ENCODE measurements around the gene SRD5A3.

SRD5A3 gene

DNA sequence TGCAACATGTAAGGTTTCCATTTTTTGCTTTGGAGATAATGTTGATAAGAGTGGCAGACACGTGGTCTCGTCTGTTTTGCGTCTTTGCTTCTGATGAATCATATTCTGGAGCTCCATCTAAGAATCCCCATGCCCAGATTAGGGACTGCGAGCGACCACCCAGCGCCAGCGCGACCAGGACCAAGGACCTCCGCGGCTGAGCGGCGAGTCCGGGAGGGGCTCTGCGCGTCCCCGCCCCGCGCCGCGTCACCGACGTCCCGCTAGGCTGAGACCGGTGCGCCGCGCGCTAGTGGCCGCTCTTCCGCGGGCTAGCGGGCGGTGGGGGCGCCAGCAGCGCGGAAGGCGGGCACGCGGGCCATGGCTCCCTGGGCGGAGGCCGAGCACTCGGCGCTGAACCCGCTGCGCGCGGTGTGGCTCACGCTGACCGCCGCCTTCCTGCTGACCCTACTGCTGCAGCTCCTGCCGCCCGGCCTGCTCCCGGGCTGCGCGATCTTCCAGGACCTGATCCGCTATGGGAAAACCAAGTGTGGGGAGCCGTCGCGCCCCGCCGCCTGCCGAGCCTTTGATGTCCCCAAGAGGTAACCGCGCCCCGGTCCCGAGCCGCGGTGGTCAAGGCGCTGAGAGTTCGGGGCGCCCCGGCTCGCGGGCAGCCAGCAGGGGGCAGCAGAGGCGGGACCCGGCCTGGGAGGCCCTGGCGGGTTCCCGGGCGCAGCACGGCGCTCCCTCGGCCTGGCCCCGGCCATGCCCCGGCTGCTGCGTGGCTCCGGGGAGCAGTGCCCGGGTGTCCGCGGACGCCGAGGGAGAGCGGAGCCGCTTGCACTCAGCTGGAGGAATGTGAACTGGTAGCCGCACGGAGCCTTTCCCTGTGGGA lies at the start of gene SRD5A3:
Gene SRD5A3, plus strand, starts transcription at position 263 of the 871 bp plus-strand sequence. Its CDS starts 95 bp downstream, at position 358.
- peak; percentile 31 to 94 (median 79) for DNase-seq

DNA sequence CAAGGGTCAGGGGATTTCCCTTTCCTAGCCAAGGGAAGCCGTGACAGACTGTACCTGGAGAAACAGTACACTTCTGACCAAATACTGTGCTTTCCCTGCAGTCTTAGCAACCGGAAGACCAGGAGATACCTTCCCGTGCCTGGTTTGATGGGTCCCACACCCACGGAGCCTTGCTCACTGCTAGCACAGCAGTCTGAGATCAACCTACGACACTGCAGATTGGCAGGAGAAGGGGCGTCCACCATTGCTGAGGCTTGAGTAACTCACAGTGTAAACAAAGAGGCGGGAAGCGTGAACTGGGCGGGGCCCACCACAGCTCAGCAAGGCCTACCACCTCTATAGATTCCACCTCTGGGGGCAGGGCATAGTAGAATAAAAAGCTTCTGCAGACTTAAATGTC lies 48.7 kb upstream of the SRD5A3 start:
- no peak for DNase-seq

DNA sequence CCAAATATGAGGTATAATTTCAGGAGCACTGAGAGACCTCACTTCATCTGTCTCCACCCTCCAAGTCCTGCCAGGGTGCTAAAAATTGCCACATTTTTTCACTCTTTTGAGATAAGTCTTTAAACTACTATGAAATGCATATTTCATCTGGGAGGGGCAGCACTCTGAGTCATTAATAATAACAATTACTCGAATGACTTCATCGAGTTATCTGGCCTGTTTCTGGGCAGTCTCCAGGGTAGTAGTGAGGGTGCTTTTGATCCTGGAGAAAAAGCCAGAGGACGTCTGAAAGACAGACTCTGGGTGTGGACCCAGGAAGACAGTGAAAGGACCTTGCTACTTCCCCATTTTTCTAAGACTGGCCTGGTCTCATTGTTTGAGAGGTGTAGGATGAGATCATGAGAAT lies 42.3 kb upstream of the SRD5A3 start:
- DNase-seq: no peak

DNA sequence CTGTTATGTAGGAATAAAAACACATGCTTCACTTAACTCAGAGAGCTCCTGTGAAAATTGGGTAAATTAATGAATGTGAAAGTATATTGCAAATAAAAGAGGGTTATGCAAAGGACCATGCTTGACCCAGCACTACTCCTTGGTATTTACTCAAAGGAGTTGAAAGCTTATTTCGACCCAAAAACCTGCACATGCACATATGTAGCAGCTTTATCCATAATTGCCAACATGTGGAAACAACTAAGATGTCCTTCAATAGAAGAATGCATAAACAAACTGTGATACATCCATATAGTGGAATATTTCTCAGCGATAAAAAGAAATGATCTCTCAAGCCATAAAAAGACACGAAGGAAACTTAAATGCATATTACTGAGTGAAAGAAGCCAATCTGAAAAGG lies 41.7 kb upstream of the SRD5A3 start:
- DNase-seq: no peak

DNA sequence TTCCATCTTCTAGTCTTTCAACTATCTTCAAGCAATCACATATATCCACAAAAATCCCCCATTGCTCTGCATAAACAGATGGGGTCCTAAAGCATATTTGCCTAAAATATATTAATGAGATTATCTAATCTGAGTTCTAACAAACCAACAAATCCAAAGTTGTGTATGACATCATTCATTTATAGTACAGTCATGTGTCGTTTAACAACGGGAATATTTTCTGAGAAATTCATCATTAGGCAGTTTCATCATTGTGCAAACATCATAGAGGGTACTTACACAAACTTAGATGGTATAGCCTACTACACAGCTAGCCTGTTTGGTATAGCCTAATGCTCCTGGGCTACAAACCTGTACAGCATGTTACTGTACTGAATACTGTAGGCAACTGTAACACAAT lies 38.0 kb upstream of the SRD5A3 start:
- DNase-seq: no peak

DNA sequence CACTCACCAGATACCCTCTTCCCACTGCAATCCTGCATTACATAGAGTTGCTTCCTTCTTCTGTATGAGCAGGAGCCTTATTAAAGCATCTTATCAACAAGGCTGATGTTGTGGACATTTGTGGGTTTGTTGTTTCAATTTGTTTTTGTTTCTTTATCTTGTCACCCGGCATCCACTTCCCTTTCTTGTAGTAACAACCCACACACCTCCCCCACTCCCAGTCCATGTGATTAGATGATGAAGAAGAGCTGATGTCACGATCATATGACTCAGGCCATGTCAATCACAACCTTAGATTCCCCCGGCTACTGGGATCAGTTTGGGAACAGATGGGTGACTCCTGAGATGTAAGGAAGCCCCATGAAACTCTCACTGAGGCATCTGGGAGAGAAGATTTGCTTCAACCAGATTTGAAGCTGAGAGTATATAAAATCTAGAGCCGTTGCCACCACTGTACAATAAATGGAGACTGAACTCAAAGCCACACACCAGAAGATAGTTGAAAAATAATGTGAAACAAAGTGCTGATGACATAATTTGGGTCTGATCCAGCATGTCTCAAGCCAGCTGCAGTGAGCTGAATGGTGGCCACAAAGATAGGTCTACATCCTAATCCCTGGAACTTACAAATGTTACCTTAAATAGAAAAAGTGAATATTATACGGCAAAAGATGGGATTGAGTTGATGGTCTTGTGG lies 34.1 kb upstream of the SRD5A3 start:
- DNase-seq: peak in 32 of 56 donors; percentile 1 to 81 (median 20)

DNA sequence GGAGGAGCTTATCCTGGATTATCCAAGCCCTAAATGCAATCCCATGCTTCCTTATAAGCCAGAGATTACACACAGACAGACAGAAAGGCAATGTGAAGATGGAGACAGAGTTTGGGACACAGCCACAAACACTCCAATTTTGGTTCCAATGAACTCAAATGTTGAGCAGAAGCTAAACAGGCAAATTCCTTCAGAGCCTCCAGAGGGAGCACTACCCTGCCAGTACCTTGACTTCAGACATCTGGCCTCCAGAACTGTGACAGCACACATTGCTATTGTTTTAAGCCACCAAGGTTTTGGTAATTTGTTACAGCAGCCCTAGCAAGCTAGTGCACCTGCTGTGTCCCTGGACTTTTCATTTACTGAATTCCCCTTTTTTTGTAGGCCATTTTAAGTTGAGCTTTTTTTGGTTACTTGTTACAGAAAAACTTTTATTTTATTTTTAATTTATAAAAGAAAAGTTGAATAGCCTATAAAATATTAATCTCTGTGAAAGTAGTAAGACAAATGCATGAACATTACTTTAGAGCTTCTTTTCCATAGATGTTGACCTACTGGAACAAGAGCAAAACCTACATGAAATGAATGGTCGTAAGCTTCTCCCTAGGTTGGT lies 33.4 kb upstream of the SRD5A3 start:
- peak in 17 of 56 donors; percentile 1 to 55 (median 7) for DNase-seq

DNA sequence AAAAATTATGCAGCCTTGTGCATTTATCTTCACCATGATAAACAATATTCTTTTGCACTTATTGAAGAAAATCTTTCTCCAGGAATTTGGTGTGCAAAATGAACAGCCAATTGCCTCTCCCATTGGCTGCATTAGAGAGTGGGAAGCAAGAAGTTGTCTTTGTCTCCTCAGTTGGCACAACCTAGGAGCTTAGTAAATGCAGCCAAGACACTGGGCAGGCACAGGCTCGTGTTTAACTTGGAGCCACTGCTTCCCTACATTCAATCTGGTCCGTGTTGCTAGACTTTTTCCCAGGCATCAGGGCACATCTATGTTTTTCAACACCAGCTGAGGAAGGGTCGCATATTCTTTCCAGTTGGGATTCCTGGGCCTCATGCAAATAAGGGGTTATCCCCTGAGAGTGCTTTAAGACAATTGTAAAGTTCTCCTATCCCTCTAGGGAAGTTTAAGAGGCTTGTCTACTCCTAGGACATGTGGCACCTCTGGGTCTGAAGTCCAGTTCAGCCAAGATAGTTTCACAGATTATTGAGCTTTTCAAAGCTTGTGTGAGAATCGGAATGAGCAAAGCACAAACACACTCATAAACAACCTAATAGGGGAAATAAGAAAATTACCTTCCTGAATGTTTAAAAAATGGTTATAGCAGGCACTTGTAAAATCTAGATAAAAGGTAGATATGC lies 31.8 kb upstream of the SRD5A3 start:
- DNase-seq: peak in 3 of 56 donors; percentile 4 to 14 (median 8)

DNA sequence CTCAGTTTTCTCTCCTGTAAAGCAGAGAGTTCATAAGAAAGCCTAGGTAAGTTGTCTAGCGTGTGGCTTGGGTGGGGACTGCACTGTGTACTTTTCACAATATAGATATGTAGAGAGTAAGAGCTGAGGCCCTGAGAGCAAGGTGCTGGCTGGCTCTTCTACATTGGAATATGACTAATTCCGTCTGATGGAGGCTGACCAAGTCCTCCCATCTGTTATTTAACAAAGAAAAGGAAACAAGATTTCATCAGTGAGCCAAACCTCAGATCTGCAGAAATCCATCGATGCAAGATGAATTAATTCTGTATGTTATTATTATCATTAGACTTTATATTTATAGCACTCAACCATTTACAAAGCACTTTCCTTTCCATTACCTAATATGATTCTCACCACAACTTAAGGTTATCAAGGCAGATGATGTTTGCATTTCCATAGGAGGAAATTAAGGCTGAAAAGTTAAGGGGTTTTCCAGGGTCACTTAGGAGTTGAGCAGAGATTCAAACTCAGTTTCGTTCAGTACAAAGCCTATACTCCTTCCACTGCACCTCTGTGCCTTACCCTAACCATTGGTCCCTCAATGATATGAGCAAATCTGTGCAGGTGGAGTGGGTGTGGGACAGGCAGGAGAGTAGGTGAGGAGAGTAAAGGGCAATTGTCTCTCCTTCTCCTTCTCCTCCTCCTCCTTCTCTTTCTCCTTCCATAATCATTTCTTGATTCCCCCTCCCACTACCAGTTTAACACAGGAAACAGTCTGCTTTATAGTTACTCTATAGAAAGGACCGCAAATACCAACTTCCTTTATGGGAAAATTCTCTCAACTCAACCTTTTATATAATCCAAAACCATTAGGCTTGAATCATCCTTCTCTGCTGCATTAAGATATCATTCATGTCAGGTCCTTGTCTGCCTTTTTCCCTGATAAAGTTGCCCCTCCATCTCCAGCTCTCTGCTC lies 27.6 kb upstream of the SRD5A3 start:
- peak in 1 of 56 donors; percentile 4 for DNase-seq

DNA sequence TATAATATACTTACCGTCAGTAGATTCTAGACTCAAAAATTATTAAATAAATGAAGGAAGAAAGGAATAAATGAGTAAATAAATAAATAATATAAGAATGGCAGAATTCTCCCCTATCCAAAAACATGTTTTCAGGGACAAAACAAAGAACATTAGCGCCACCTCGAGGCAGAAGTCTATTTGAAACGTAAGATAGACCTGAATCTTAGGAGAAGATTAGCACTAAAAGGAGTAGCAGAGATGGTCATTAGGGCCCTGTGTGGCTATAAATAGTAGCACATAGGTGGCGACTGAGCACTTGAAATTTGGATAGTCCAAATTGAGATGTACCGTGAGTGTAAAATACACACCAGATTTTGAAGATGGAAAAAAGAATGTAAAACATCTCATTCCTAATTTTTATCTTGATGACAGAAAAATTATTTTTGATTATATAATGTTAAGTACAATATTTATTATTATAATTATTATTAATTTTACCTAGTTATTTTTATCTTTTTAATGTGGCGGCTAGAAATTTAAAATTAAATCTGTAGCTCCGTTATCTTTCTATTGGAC lies 24.3 kb upstream of the SRD5A3 start:
- DNase-seq: peak in 40 of 56 donors; percentile 1 to 90 (median 38)

DNA sequence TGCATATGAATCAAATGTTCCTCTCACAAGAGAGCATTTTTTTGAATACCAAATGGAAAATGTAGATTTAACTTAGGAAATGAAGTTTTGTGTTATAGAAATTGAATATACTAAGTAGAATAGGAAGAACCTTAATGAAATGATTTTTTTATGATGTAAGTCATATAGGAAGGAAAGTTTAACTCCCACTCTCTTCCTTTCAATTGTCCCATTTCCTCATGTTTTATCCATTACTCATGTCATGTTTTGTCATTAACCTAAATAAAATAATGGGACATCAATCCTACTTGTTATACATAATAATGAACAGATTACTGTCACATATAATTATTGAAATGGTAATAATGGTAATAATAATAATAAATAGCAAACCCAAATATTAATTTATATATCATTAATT lies 22.7 kb upstream of the SRD5A3 start:
- no peak for DNase-seq

DNA sequence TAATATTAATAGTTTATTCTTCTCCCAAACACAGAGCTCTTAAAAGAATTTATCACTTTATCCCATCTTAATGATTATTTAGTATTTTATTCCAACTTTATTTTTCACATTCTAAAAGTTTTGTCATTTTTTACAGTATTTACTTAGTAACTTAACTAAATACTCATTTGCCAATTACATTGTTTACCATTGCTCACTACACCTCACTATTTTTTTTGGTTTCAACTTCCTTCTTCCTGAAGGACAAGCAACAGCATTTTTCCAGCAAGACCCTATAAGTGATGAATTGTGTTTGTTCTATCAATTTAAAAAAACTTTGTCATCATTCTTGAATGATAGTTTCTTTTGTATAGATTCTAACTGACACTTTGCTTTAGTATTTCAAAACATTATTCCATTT lies 19.4 kb upstream of the SRD5A3 start:
- no peak for DNase-seq

DNA sequence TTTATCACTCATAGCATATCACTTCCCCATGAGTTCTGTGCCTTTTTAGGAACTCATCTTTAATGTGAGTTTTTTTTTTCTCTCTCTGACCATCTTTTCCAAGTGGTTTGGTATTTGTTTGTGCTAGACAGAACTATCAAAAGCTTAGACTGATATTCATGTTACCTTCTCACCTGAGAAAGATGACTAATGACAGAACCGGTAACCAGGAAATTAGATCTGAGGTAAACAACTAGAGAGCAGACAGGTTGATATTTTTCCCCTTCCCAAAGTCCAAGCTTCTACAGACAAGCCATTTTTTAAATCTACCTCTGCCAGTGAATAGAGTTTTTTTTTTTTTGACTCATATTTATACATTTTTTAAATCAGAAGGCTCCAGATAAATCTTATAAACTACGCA lies 17.0 kb upstream of the SRD5A3 start:
- DNase-seq: no peak

DNA sequence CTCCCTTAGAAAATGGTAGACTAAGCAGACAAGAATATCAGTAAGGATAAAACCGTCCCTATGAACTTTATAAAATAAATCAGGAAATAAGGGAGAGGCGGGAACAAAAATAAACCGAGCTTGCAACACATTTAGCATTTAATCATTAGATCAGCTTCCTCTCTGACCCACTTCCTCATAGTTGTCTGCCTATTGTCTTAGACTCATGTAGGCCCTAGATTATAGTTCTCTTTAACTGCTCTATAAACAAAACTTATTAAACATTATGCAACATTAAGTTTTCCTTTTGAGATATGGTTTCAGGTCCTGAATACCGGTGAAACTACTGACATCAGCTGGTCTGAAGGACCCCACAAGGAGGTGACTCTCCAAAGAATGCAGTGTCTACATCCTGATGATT lies 15.8 kb upstream of the SRD5A3 start:
- DNase-seq: no peak

DNA sequence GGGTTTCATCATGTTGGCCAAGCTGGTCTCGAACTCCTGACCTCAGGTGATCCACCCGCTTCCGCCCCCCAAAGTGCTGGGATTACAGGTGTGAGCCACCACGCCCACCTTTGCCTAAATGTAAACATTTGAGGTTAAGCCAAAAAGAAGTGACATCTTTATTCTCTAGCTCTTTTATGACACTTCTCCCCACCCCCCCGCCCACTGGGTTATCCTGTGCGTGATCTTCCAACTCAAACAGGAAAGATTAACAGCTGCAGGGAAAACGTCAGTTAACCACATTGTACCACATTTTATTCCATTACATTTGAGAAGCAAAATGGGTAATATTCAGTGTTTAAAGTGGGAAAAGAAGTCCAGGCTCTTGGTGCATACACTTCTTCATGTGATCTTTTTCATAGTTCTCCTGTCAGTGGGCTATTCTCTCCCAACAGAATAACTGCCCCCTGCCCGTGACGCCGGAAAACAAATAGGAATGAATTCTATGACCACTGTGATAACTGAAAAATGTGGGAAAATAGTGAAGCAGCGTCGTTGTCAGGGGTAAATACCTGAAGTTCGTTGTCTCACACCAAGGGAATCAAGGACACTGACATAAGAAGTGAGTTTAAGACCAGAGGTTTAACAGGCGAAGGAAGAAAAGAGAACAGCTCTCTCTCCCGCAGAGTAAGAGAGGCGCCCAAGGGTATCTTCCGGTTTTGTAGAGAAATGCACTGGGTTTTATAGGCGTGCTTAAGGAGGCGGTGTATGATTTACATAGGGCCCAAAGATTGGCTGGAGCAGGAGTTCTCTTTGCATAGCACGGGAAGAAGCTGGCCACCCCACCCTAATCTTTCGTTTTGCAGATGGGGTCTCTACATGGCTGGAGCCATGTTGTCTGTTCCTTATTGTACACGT lies 9.7 kb upstream of the SRD5A3 start:
- DNase-seq: no peak

DNA sequence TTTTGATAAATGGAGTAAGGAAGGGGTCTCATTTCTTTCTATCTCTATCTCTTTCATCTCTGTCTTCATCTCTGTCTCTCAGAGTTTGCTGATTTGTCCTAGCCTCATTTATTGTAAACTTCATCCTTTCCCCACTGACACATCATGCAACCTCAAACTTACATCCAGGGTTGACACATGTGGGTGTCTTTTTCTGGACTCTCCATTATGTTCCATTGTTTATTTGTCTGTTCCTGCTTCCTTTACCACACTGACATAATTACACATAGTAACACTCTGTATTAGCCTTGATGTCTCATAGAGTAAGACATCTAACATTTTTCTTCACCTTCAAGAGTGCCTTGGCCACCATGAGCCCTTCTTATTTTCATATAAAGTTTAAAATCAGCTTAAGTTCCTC lies 8.1 kb upstream of the SRD5A3 start:
- DNase-seq: no peak

DNA sequence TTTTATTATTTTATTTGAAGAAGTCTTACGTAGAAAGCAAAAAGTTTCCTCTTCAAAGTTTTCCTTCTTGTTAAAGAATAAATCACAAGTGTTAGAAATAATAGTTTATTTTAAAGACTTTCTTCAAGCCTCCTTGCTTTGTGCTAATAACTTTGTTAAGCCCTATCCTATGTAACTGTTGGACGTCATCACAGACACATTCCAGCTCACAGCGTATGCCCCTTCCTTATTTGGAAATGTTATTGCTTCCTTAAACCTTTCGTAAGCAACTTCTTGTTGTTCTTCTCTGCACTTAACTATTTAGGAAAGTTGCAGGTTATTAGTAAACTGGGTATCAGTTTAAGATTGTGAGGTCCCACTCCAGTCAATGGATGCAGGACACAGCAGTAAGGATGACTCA lies 7.6 kb upstream of the SRD5A3 start:
- no peak for DNase-seq

DNA sequence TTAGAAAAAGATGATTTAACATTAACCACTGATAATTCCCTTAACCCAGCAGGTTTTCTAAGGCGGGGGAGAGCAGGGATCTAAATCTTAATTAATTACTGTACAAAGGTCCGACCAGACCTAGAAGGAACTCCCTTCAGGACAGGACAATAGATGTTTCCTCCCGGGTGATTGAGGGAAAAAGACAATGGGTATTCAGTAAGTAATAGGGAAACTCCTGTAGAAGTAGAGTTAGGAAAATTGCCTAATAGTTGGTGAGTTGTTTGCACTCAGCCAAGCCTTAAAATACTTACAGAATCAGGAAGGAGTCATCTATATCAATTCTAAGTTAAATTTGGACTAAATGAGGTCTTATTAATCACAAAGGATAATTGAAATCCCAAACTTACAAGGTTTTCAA lies 5.8 kb upstream of the SRD5A3 start:
- no peak for DNase-seq

DNA sequence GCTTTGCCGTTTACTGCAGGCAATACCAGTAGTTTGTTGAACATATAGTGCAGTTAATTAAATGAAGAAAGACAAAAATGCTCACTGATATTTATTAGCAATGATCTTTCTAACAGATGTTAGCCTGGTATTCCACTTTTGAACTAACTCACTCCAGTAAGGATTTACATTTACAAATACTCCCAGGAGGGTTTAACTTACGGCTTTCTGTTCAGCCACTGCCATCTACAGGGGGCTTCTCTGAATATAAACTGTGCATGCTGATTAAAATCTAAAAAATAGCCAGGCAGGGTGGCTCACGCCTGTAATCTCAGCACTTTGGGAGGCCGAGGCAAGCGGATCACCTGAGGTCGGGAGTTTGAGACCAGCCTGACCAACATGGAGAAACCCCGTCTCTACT lies 2.2 kb upstream of the SRD5A3 start:
- DNase-seq: no peak
